Activated CD4-positive, alpha-beta T cell treated with anti-CD3 and anti-CD28 coated beads, Interleukin-2, amount 50 U/mL, for 16 hours (primary cell): Measurements from ENCODE around the gene EVX1.

Source experiments
- DNase-seq: peaks from one replicate; pipeline ENCODE4 v3.0.0-alpha.2; 2020

Gene EVX1

GRCh38 chr7:27242555-27243339 is at the start of gene EVX1:
EVX1 (plus strand) TSS chr7:27242802; CDS start chr7:27243031, 229 bp downstream.
- DNase-seq = peak; percentile 45

- no peak for DNase-seq
Observed at GRCh38 chr7:27193335-27194001, 49.1 kb upstream of the EVX1 start.

DNA sequence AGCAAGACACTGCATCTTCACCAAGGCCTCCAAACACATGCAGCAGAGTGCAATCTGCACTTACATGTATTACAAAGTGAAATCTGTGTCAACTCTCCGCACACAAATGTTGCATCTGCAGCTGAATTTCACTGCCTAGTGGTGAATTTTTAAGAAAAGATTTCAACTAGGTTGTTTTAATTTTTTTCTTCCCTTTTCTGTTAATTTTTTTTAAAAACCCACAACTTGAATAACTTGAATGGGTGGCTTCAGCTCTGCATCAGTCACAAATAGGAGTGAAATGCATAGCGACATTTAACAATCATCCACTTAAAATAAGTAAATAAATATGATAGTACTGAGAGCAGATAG is 48.6 kb upstream of the EVX1 start:
- no peak for DNase-seq

- DNase-seq = no peak
Observed at GRCh38 chr7:27194686-27195379, 47.8 kb upstream of the EVX1 start.

DNA sequence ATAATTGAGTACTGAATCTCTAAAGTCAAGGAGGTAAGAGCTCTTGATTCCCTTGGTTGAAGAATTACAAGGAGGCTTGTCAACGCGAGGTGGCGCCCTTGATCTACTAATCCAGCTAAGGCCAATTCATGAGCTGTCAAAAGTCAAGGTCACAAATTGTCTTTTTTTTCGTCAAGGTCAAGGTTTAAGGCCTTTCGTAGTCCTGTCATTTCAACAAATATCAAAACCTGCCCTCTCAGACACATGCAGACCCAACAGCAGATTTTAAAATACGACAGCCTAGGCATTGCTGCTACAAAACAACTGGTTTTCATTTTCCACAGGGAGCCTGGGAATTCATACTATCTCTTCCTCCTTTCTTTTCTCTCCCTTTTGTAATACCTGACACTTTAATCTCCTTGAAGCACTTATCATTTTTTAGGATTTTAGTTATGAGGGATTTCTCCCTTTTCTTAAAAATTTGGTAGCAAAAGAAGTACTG is 46.3 kb upstream of the EVX1 start:
- DNase-seq = peak; percentile 77

- DNase-seq = no peak
Observed at GRCh38 chr7:27197137-27198042, 45.2 kb upstream of the EVX1 start.

GRCh38 chr7:27198138-27198841 is 44.3 kb upstream of the EVX1 start:
- no peak for DNase-seq

DNA sequence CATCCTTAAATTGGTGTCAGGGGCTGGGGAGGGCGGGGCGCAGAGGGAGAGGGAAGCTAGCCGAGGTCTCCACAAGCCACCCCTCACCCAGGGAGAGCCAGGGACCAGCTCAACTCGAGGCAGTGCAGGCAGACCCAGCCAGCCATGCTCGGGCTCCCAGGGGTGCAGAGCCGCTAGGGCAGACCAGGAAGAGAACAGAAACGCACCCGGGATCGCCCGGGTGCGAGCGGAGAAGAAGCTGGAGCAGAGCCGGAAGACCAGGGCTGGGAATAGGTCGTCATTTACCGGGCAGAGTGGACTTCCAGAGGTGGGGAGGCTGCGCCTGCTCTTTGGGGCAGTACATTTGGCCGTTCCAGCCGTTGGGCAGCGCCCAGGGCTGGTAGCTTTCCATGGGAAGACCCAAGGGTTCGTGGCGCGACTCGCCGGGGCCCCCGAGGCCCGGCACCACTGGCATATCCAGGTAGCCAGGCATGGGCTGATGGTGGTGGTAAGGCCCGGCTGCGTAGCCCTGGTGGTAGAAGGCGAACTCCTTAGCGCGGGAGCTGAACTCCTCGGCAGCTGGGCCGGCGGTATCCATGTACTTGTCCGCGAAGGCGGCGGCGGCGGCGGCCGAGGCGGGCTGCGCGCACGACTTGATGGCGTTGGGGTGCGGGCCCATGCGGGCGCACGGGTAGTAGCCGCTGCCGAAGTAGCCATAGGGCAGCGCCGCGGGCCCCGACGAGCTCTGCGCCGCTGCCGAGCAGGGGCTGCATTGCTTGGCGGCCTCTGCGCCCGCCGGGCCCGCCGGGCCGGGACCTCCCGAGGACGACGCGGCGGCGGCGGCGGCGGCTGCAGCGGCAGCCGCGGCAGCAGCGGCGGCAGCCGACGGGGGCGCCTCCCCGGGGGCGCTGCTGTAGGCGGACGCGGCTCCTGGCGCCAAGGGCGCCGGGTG is 43.5 kb upstream of the EVX1 start:
- no peak for DNase-seq

GRCh38 chr7:27199849-27200760 is 42.5 kb upstream of the EVX1 start, which contains the start of gene HOXA13:
HOXA13 (minus strand) TSS chr7:27200091; CDS start chr7:27200077, 14 bp downstream.
- no peak for DNase-seq

GRCh38 chr7:27200761-27201579 is 41.6 kb upstream of the EVX1 start:
- DNase-seq = no peak

GRCh38 chr7:27201580-27202017 is 41.0 kb upstream of the EVX1 start:
- no peak for DNase-seq

DNA sequence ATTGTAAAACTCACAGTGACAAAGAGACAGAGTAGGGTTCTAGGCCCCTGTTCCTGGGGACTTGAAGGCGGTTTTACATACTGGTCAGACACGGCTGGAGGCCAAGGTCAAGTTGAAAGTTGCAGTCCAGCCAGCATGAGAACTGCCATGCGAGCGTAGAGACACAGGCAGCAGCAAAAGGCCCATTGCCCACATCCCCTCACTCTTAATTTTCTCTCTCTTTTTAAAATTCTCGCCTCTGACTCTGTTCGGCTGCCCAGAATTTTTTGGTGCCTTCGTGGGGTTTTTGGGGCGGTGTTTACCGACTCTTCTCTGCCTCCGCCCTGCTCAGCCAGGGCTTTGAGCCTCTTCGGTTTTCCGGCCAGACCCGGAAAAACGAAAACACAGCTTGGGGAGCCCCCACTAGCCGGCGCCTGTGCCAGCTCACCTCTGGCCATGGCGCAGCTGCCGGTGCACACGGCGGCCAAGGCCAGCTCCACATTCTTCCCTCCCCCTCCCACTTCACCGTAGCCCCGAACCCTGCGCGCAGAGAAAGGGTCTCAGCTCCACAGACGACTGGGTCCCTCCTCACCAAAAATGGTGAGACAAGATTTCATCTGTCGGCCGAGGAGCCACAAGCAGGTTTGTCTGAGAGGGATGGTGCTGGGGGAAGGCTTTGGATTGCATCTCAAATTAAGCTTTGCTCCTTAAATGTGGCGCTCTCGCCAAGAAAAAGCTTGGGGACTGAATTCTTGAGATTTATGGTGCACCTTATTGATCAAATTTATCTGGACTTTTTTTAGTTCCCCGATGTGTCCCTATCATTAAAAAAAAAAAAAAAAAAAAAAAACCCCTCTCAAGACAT is 40.4 kb upstream of the EVX1 start:
- DNase-seq = no peak

DNA sequence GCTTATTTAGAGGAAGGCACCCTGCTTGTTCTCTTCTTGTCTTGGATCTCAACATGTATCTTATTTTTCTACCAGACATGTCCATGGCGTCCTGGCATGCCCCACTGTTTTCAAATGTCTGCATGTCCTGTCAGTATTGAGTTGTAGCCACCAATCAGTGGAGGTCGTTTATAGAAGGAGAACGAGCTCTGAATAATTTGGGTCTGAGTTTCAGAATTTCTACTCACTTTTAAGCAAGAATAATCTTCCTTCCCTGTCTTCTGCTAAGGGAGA is 39.8 kb upstream of the EVX1 start:
- no peak for DNase-seq

GRCh38 chr7:27203365-27203953 is 39.1 kb upstream of the EVX1 start:
- DNase-seq = no peak

DNA sequence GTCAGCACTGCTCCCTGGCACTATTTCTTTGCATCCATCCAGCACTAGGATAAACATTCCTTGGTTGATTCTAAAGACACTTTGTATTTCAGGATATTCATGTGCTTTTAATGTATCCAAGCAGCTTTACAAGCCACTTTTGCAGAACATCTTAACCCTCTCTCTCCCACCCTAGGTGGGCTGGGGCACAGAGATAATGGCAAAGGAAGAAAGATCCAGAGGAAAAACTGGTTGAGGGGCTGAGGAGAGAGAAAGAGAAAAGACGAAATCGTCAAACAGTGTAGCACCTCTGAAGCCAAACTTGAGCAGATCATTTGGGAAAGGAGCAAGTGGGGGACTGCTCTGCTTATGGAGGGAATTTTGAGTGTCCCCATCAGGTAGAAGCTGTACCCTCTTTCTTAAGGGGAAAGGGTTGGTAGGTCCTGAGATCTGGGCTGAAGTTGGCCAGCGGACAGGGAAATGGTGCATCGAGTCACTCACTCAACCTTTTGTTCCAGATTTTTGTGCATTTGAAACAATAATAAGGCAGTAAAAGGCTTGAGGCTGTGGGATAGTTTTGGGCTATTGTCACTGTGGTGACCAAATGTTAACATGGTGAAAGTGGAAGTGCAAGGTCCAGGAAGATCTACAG is 38.5 kb upstream of the EVX1 start:
- DNase-seq = no peak

GRCh38 chr7:27204851-27205322 is 37.7 kb upstream of the EVX1 start:
- DNase-seq = no peak
